ENCODE data around the gene WFS1. TPM values are rescaled to one million over a fixed set of nuclear protein-coding genes. Genes with fewer than 3 reads are reported as not detected.
A peak's percentile ranks its signal among the peaks of the same experiment; 100 is the strongest.

The WFS1 gene
- total and polyA plus RNA-seq, 2 of the 13 experiments (the other 11 are each of a cell fraction or from before 2014, with no cell fraction given), result 39.1 to 42.2 TPM

GRCh38 chr4:6277139-6277802, 7.6 kb downstream of the WFS1 start (continued):
- TF ChIP-seq PPARG (CRISPR knock-in tag; conservative IDR thresholded peaks at IDR 0.05) (no peak), TFDP2 (CRISPR knock-in tag; IDR thresholded peaks at IDR 0.05) (no peak), ZNF264 (CRISPR knock-in tag; IDR thresholded peaks at IDR 0.05) (0 out of 2 replicates have a peak, but pooled peaks have one; percentile 43), BCL3 (CRISPR knock-in tag; IDR thresholded peaks at IDR 0.05) (no peak), ZEB1 (IDR thresholded peaks at IDR 0.05; ENCODE audit: insufficient replicate concordance, low read depth) (no peak), ZNF224 (CRISPR knock-in tag; IDR thresholded peaks at IDR 0.05) (no peak), ZBTB26 (CRISPR knock-in tag; IDR thresholded peaks at IDR 0.05; ENCODE audit: borderline replicate concordance) (no peak), ZNF101 (CRISPR knock-in tag; IDR thresholded peaks at IDR 0.05; ENCODE audit: borderline replicate concordance, low read depth) (no peak), ZSCAN22 (CRISPR knock-in tag; IDR thresholded peaks at IDR 0.05) (no peak), GLMP (CRISPR knock-in tag; IDR thresholded peaks at IDR 0.05; ENCODE audit: borderline replicate concordance) (no peak), ZNF670 (CRISPR knock-in tag; IDR thresholded peaks at IDR 0.05; ENCODE audit: borderline replicate concordance) (no peak), SIN3B (IDR thresholded peaks at IDR 0.05; ENCODE audit: low read length) (no peak), SPEN (CRISPR knock-in tag; IDR thresholded peaks at IDR 0.05; ENCODE audit: low read depth) (0 out of 2 replicates have a peak, but pooled peaks have one; percentile 43), SNRNP70 (IDR thresholded peaks at IDR 0.05; ENCODE audit: low read depth, low read length) (no peak), ATM (IDR thresholded peaks at IDR 0.05; ENCODE audit: borderline replicate concordance) (no peak), ZNF329 (CRISPR knock-in tag; IDR thresholded peaks at IDR 0.05; ENCODE audit: low read depth) (no peak), GRHL1 (CRISPR knock-in tag; conservative IDR thresholded peaks at IDR 0.05) (no peak), ZFP36L2 (CRISPR knock-in tag; IDR thresholded peaks at IDR 0.05) (no peak), ATF7 (IDR thresholded peaks at IDR 0.05) (no peak), ATF7 (CRISPR knock-in tag; IDR thresholded peaks at IDR 0.05) (no peak), NONO (IDR thresholded peaks at IDR 0.05) (no peak), NONO (CRISPR knock-in tag; conservative IDR thresholded peaks at IDR 0.05) (peak; percentile 58; the same call in 1 of the 2 replicates), RBAK (CRISPR knock-in tag; IDR thresholded peaks at IDR 0.05) (no peak)
